Liver (tissue), 9 donors: ENCODE data around the gene RFLNA. TPM values are rescaled to one million over a fixed set of nuclear protein-coding genes. Genes with fewer than 3 reads are reported as not detected.

Experiments
- DNase-seq: peaks from one replicate; pipeline ENCODE4 v3.0.0-alpha.2; 2017; ENCODE audit warnings: low spot score
- H3K27ac ChIP-seq, 2 donors: one replicate each; pipeline ENCODE4 v1.7.0; 2013; ENCODE audit warnings: inconsistent platforms in 2 of 2, low read length in 2 of 2, control low read depth in 1 of 2, low read depth in 1 of 2, mild to moderate bottlenecking in 1 of 2
- H3K27me3 ChIP-seq, 4 donors: one replicate each; pipeline versions ENCODE4 v1.6.1 to v1.7.0; 2013; ENCODE audit warnings: low read length in 3 of 4, inconsistent platforms in 1 of 4, mild to moderate bottlenecking in 1 of 4, moderate library complexity in 1 of 4; ENCODE audit not compliant: control insufficient read depth in 4 of 4, insufficient read depth in 4 of 4
- H3K36me3 ChIP-seq, 4 donors: one replicate each; pipeline versions ENCODE4 v1.6.1 to v1.7.0; 2013; ENCODE audit warnings: low read length in 3 of 4, mild to moderate bottlenecking in 3 of 4, low read depth in 1 of 4, moderate library complexity in 1 of 4; ENCODE audit not compliant: control insufficient read depth in 4 of 4, insufficient read depth in 3 of 4
- H3K4me1 ChIP-seq, 4 donors: one replicate each; pipeline versions ENCODE4 v1.6.1 to v1.7.0; 2013; ENCODE audit warnings: low read length in 3 of 4, mild to moderate bottlenecking in 3 of 4, moderate library complexity in 1 of 4; ENCODE audit not compliant: control insufficient read depth in 4 of 4, insufficient read depth in 4 of 4
- H3K4me3 ChIP-seq, 3 donors: one replicate each; pipeline versions ENCODE4 v1.6.1 to v1.7.0; 2013; ENCODE audit warnings: low read length in 3 of 3, control low read depth in 1 of 3, low read depth in 1 of 3, mild to moderate bottlenecking in 1 of 3
- H3K9ac ChIP-seq, 2 donors: one replicate each; pipeline ENCODE4 v1.7.0; 2013; ENCODE audit warnings: low read length in 2 of 2, mild to moderate bottlenecking in 2 of 2, moderate library complexity in 2 of 2, control low read depth in 1 of 2, low read depth in 1 of 2
- H3K9me3 ChIP-seq, 4 donors: one replicate each; pipeline versions ENCODE4 v1.6.1 to v1.7.0; 2013; ENCODE audit warnings: low read length in 3 of 4; ENCODE audit not compliant: control insufficient read depth in 4 of 4
- EGR1 ChIP-seq, 2 donors: IDR thresholded peaks; 2 replicates each; pipeline ENCODE4 v1.6.1; 2016 to 2018; ENCODE audit warnings: antibody characterized with exemption in 2 of 2, low read depth in 2 of 2
- FOXA1 ChIP-seq: IDR thresholded peaks from 2 replicates; pipeline ENCODE4 v1.6.1; 2016; ENCODE audit warnings: antibody characterized with exemption
- FOXA2 ChIP-seq: IDR thresholded peaks from 2 replicates; pipeline ENCODE4 v1.6.1; 2016; ENCODE audit warnings: antibody characterized with exemption
- GABPA ChIP-seq, 2 donors: IDR thresholded peaks in 1 of 2; conservative IDR thresholded peaks in 1 of 2; 2 replicates each; pipeline ENCODE4 v1.6.1; 2016; ENCODE audit warnings: antibody characterized with exemption in 2 of 2, mild to moderate bottlenecking in 1 of 2, moderate library complexity in 1 of 2
- HNF4A ChIP-seq, 2 donors: conservative IDR thresholded peaks; 2 replicates each; pipeline ENCODE4 v1.6.1; 2016; ENCODE audit warnings: antibody characterized with exemption in 2 of 2, mild to moderate bottlenecking in 2 of 2
- HNF4G ChIP-seq: IDR thresholded peaks from 2 replicates; pipeline ENCODE4 v1.6.1; 2016; ENCODE audit warnings: antibody characterized with exemption
- JUND ChIP-seq, 2 donors: IDR thresholded peaks; 2 replicates each; pipeline ENCODE4 v1.6.1; 2016; ENCODE audit warnings: antibody characterized with exemption in 2 of 2
- NR2F2 ChIP-seq: IDR thresholded peaks from 2 replicates; pipeline ENCODE4 v1.6.1; 2016; ENCODE audit warnings: antibody characterized with exemption
- RAD21 ChIP-seq, 2 donors: IDR thresholded peaks; 2 replicates each; pipeline ENCODE4 v1.6.1; 2016; ENCODE audit warnings: antibody characterized with exemption in 2 of 2, mild to moderate bottlenecking in 2 of 2
- RXRA ChIP-seq, 2 donors: IDR thresholded peaks; 2 replicates each; pipeline ENCODE4 v1.6.1; 2017 to 2018; ENCODE audit warnings: antibody characterized with exemption in 2 of 2, mild to moderate bottlenecking in 1 of 2
- SP1 ChIP-seq: IDR thresholded peaks from 2 replicates; pipeline ENCODE4 v1.6.1; 2018; ENCODE audit warnings: antibody characterized with exemption, mild to moderate bottlenecking
- TAF1 ChIP-seq: conservative IDR thresholded peaks from 2 replicates; pipeline ENCODE4 v1.6.1; 2016; ENCODE audit warnings: antibody characterized with exemption, mild to moderate bottlenecking
- YY1 ChIP-seq: IDR thresholded peaks from 2 replicates; pipeline ENCODE4 v1.6.1; 2016; ENCODE audit warnings: antibody characterized with exemption, mild to moderate bottlenecking
- WGBS: extraction: QIAGEN DNeasy Blood & Tissue Kit; methylation state at CpG from one replicate; pipeline ENCODE4 v1.1.7; 2013; 5-methylcytosine and 5-hydroxymethylcytosine counted together
- polyA plus RNA-seq, 2 donors: library from polyadenylated mRNA; stranded (reverse) in 1 of 2; unstranded in 1 of 2; fragments of 200-250 nt in 1 of 2; fragments of >200 nt in 1 of 2; fragmentation: Nextera tagmentation in 1 of 2; extraction: Ambion mirVana in 1 of 2; gene quantifications; one replicate each; pipeline versions ENCODE4 v1.2.1 to v1.2.3, GENCODE V29; 2013 to 2015
- total RNA-seq, 2 donors: library from RNA; depleted of rRNA; stranded (reverse); fragments of >200 nt; gene quantifications; one replicate each; pipeline ENCODE4 v1.2.3, GENCODE V29; 2014
- TF ChIP-seq, protein P1 (sequence below): IDR thresholded peaks from 2 replicates; pipeline ENCODE4 v1.6.1; 2016; ENCODE audit warnings: antibody characterized with exemption
- TF ChIP-seq, protein P2 (sequence below): IDR thresholded peaks from 2 replicates; pipeline ENCODE4 v1.6.1; 2016; ENCODE audit warnings: antibody characterized with exemption
- TF ChIP-seq, protein P3 (sequence below): IDR thresholded peaks from 2 replicates; pipeline ENCODE4 v1.6.1; 2016; ENCODE audit warnings: antibody characterized with exemption
- TF ChIP-seq, protein P4 (sequence below): fragments of 150-350 bp; IDR thresholded peaks from 2 replicates; pipeline ENCODE4 v1.5.1; 2017; ENCODE audit warnings: improper control_type of control experiment, low read depth, low read length; ENCODE audit not compliant: missing input control
- donor health status: healthy.
- donor health status: healthy.
- donor health status: healthy.
- donor health status: healthy.
- donor health status: healthy.

The RFLNA gene
- total and polyA plus RNA-seq, 4 donors, result 0.05 TPM; not detected in 2

DNA sequence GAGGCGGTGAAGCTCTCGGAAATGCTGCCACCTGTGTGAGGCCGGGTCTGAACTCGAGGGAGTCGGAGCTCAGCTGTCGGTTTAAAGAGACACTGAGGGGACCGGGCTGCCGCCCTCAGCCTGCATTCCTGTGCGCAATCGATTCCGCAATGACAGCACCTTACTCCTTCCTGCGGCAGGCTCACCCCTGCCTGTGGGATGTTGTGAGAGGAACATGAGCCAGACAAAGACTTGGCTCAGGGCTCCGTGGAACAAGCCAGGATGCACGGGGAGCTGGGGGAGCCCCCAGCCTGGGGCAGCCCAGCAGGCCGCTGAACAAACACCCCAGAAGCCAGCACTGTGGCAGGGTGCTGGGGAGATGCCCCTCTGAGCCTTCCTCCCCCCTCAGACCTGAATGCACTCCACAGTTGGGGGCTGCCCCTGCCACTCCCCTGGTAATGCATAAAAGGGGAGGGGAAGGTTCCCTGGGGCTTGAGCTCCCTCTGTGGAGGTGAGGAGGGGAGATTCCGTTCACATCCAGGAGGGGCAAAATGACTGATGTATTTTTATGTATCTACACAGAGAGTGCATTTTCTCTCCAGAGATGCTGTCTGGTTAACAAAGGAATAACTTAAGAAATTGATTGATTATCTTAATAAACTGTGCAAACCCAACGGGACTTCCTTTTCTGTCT, 20.6 kb downstream of the RFLNA start:
- no peak for DNase-seq
- no peaks in the 10 kb centered on the region for H3K36me3 ChIP-seq

DNA sequence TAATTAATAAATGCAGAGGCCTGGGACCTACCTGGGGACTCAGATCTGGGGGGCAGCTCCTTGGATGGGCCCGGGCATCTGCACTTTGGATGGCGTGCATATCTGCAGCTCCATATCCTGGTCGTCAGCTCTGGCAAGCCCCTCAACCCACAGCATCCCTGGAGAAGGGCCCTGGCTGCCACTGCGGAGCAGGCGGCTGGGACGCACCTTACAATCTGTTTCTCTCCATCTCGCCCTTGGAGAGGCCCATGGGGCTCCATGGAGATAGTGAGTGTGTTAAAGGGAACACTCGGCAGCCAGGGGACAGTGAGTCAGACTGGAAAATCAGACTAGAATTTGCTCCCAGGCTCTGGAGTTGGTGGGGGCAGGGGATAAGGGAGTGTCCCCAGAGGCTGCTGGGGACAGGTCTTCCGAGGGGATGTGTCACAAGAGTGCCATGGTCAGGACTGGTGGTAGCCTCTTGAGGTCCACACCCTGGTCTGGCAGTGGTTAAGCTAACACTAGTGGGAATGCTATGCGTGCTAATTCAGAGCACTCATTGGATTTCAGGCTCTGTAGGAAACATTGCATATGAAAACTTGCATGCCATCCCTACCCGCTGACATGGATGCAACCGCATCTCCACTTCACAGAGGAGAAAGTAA, 21.5 kb downstream of the RFLNA start:
- TF ChIP-seq NR2F2 (no peak), RXRA (IDR thresholded peaks at IDR 0.05) (no peak), FOXA1 (no peak), GABPA (IDR thresholded peaks at IDR 0.05 in 1 of 2, conservative IDR thresholded peaks at IDR 0.05 in 1 of 2) (no peak), SP1 (no peak), FOXA2 (no peak), RAD21 (IDR thresholded peaks at IDR 0.05) (no peak), HNF4A (conservative IDR thresholded peaks at IDR 0.05) (no peak), EGR1 (IDR thresholded peaks at IDR 0.05; ENCODE audit: low read depth in 2 of 2) (no peak), YY1 (no peak), TAF1 (no peak)
- TF ChIP-seq, protein P1, sequence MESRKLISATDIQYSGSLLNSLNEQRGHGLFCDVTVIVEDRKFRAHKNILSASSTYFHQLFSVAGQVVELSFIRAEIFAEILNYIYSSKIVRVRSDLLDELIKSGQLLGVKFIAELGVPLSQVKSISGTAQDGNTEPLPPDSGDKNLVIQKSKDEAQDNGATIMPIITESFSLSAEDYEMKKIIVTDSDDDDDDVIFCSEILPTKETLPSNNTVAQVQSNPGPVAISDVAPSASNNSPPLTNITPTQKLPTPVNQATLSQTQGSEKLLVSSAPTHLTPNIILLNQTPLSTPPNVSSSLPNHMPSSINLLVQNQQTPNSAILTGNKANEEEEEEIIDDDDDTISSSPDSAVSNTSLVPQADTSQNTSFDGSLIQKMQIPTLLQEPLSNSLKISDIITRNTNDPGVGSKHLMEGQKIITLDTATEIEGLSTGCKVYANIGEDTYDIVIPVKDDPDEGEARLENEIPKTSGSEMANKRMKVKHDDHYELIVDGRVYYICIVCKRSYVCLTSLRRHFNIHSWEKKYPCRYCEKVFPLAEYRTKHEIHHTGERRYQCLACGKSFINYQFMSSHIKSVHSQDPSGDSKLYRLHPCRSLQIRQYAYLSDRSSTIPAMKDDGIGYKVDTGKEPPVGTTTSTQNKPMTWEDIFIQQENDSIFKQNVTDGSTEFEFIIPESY, result no peak
- TF ChIP-seq, protein P2, sequence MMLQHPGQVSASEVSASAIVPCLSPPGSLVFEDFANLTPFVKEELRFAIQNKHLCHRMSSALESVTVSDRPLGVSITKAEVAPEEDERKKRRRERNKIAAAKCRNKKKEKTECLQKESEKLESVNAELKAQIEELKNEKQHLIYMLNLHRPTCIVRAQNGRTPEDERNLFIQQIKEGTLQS, result no peak
- TF ChIP-seq, protein P3, sequence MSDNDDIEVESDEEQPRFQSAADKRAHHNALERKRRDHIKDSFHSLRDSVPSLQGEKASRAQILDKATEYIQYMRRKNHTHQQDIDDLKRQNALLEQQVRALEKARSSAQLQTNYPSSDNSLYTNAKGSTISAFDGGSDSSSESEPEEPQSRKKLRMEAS, result no peak
- TF ChIP-seq, protein P4, sequence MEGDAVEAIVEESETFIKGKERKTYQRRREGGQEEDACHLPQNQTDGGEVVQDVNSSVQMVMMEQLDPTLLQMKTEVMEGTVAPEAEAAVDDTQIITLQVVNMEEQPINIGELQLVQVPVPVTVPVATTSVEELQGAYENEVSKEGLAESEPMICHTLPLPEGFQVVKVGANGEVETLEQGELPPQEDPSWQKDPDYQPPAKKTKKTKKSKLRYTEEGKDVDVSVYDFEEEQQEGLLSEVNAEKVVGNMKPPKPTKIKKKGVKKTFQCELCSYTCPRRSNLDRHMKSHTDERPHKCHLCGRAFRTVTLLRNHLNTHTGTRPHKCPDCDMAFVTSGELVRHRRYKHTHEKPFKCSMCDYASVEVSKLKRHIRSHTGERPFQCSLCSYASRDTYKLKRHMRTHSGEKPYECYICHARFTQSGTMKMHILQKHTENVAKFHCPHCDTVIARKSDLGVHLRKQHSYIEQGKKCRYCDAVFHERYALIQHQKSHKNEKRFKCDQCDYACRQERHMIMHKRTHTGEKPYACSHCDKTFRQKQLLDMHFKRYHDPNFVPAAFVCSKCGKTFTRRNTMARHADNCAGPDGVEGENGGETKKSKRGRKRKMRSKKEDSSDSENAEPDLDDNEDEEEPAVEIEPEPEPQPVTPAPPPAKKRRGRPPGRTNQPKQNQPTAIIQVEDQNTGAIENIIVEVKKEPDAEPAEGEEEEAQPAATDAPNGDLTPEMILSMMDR, result no peak
- Histone ChIP-seq H3K9me3 (no peaks in the 10 kb centered on the region), H3K4me3 (no peak overlapping the region), H3K27ac (no peak overlapping the region), H3K36me3 (no peaks in the 10 kb centered on the region), H3K4me1 (no peaks in the 10 kb centered on the region), H3K9ac (no peak overlapping the region), H3K27me3 (no peaks in the 10 kb centered on the region)
- no peak for DNase-seq
- WGBS, result 91% methylated on average over 12 of the region's 12 CpGs

More for the DNA sequence above, 20.6 kb downstream of the RFLNA start:
- H3K9me3 ChIP-seq, result no peaks in the 10 kb centered on the region
- no peak overlapping the region for H3K9ac ChIP-seq
- TF ChIP-seq HNF4G (no peak), HNF4A (conservative IDR thresholded peaks at IDR 0.05) (no peak), RXRA (IDR thresholded peaks at IDR 0.05) (no peak), JUND (IDR thresholded peaks at IDR 0.05) (no peak), NR2F2 (no peak), TAF1 (no peak), GABPA (IDR thresholded peaks at IDR 0.05 in 1 of 2, conservative IDR thresholded peaks at IDR 0.05 in 1 of 2) (no peak), FOXA2 (no peak)
- TF ChIP-seq, protein P4, result no peak
- TF ChIP-seq, protein P2, result no peak
- TF ChIP-seq, protein P3, result no peak
- H3K27ac ChIP-seq, result no peak overlapping the region
- H3K4me1 ChIP-seq, result no peaks in the 10 kb centered on the region
- no peak overlapping the region for H3K4me3 ChIP-seq
- H3K27me3 ChIP-seq, result no peaks in the 10 kb centered on the region
- 84% methylated on average over 17 of the region's 17 CpGs for WGBS
